ENCODE results near the gene EIF3M. TPM values are rescaled to one million over a fixed set of nuclear protein-coding genes. Genes with fewer than 3 reads are reported as not detected.

Gene EIF3M
- total and polyA plus RNA-seq, 2 of the 8 experiments (the other 6 are each of a cell fraction or from before 2014, with no cell fraction given) = 302 to 444 TPM

DNA sequence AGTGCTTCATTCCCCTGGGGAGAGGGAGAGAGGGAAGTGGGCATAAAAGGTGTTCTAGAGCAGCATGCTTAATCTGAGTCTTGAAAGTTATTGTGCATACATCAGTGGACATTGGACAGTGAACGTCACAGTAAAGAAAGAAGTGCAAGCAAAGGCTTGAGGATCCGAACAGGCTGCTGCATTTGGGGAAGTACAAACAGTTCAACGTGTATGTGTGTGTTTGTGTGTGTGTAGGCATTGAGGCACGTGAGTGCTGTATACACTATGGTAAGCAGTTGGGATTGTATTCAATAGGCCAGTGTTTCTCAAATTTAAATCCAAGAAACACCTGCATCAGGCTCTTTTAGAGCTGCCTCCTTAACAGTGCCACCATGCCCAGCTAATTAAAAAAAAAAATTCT is 10.4 kb upstream of the EIF3M start:
- no peak overlapping the region for H3K27ac ChIP-seq (ENCODE audit: low read depth, low read length)
- no peak overlapping the region for H4K91ac ChIP-seq (replicated peaks; ENCODE audit: insufficient read length, low read length)
- H3K4me3 ChIP-seq (ENCODE audit: extremely low read depth in 1 of 4, insufficient read depth in 2 of 4, low read depth in 3 of 4, low read length in 4 of 4) = no peak overlapping the region
- H3K23me2 ChIP-seq (ENCODE audit: low read depth, low read length) = 0 out of 2 replicates have a peak, but pooled peaks cover 2% of the 10 kb centered on the region
- no peak for FAIRE-seq
- 83% methylated on average over 4 of the region's 4 CpGs; no CpG with 5 or more reads in 1 of the 2 experiments for WGBS, 2 experiments (ENCODE audit: extremely low coverage in 1 of 2, insufficient coverage in 1 of 2, insufficient read length in 1 of 2, insufficient replicate concordance in 2 of 2, low coverage in 1 of 2, low lambda C conversion rate in 2 of 2, missing lambda C conversion rate in 1 of 2)
- H3K27me3 ChIP-seq (replicated peaks in 1 of 4; ENCODE audit: control insufficient read depth in 3 of 4, extremely low read depth in 1 of 4, insufficient read depth in 3 of 4, low read length in 3 of 4) = peaks cover 0 to 5% (median 3%) of the 10 kb centered on the region in 4 experiments; a peak in 3 of 7 replicates
- H4K8ac ChIP-seq (ENCODE audit: extremely low read depth, insufficient read depth, low read length) = no peak overlapping the region
- no peaks in the 10 kb centered on the region for H3K9me3 ChIP-seq (ENCODE audit: insufficient read depth in 2 of 2, low read depth in 1 of 2, low read length in 1 of 2)
- H4K20me1 ChIP-seq (replicated peaks in 1 of 2; ENCODE audit: control insufficient read depth in 1 of 2, insufficient read depth in 2 of 2, low read length in 2 of 2) = no peaks in the 10 kb centered on the region
- H3K9ac ChIP-seq (replicated peaks in 1 of 4; ENCODE audit: extremely low read depth in 1 of 4, low read depth in 3 of 4, low read length in 3 of 4) = no peak overlapping the region
- no peak overlapping the region for H3K14ac ChIP-seq (ENCODE audit: insufficient read length)
- no peak overlapping the region for H2AFZ ChIP-seq (ENCODE audit: low read length)
- no peak overlapping the region for H4K5ac ChIP-seq (ENCODE audit: insufficient read length, low read depth, low read length)
- CTCF ChIA-PET (ENCODE audit: partially characterized antibody) = interaction anchor here (0.6 to 2.1 kb wide), 4 partner anchors 11 to 352 kb away, joined by 3 to 5 read pairs (median 3); no protein-coding TSS in a partner anchor
- H2BK120ac ChIP-seq (replicated peaks; ENCODE audit: low read depth, low read length) = peak overlapping the region; percentile 48
- no peak overlapping the region for H3K18ac ChIP-seq (ENCODE audit: extremely low read depth, low read length)
- no peaks in the 10 kb centered on the region for H3K36me3 ChIP-seq (ENCODE audit: control insufficient read depth in 2 of 4, insufficient read depth in 4 of 4, low read length in 3 of 4)
- no peak overlapping the region for H3K56ac ChIP-seq (replicated peaks; ENCODE audit: insufficient read length, low read depth, low read length)
- TF ChIP-seq JUND (IDR thresholded peaks at IDR 0.05; ENCODE audit: low read length) (no peak), HDAC2 (IDR thresholded peaks at IDR 0.05; ENCODE audit: borderline replicate concordance in 1 of 2, low read depth in 2 of 2, low read length in 2 of 2) (no peak), KDM4A (IDR thresholded peaks at IDR 0.05; ENCODE audit: low read depth, low read length, severe bottlenecking) (no peak), SAP30 (IDR thresholded peaks at IDR 0.05; ENCODE audit: insufficient read depth, insufficient replicate concordance, low read length) (no peak), SIX5 (IDR thresholded peaks at IDR 0.05; ENCODE audit: low read depth, low read length) (no peak), POLR2AphosphoS5 (IDR thresholded peaks at IDR 0.05; ENCODE audit: low read depth, low read length) (no peak), ZNF274 (IDR thresholded peaks at IDR 0.05; ENCODE audit: borderline replicate concordance, extremely low read depth, low read length) (no peak)
- TF ChIP-seq, protein P1, sequence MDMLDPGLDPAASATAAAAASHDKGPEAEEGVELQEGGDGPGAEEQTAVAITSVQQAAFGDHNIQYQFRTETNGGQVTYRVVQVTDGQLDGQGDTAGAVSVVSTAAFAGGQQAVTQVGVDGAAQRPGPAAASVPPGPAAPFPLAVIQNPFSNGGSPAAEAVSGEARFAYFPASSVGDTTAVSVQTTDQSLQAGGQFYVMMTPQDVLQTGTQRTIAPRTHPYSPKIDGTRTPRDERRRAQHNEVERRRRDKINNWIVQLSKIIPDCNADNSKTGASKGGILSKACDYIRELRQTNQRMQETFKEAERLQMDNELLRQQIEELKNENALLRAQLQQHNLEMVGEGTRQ (IDR thresholded peaks at IDR 0.05; ENCODE audit: low read length) = no peak
- H2BK5ac ChIP-seq (ENCODE audit: low read depth, low read length) = no peak overlapping the region
- no peak overlapping the region for H2BK20ac ChIP-seq (ENCODE audit: low read length)
- no peaks in the 10 kb centered on the region for H3K79me1 ChIP-seq (ENCODE audit: low read depth, low read length)
- H3K79me2 ChIP-seq (ENCODE audit: control insufficient read depth in 1 of 2, insufficient read depth in 2 of 2, low read length in 2 of 2) = no peaks in the 10 kb centered on the region
- no peak overlapping the region for H2BK15ac ChIP-seq (ENCODE audit: low read length)
- H3K4me2 ChIP-seq (ENCODE audit: insufficient read depth in 1 of 2, low read depth in 2 of 2, low read length in 2 of 2) = no peak overlapping the region
- no peak overlapping the region for H3K23ac ChIP-seq (ENCODE audit: insufficient read length)
- no peak overlapping the region for H3K4ac ChIP-seq (replicated peaks; ENCODE audit: insufficient read length, low read depth, low read length)
- peak overlapping the region; percentile 75; the same call in 1 of the 2 replicates for H2BK12ac ChIP-seq (ENCODE audit: low read depth, low read length)
- H3K4me1 ChIP-seq (replicated peaks in 1 of 4; ENCODE audit: control insufficient read depth in 3 of 4, insufficient read depth in 4 of 4, low read length in 3 of 4) = peaks cover 0 to 7% (median 4%) of the 10 kb centered on the region in 4 experiments; a peak in 5 of 7 replicates
- DNase-seq (ENCODE audit: low read depth in 1 of 2, low spot score in 2 of 2) = no peak
- H2AK5ac ChIP-seq (ENCODE audit: low read depth, low read length) = no peak overlapping the region
- POLR2A ChIA-PET (ENCODE audit: partially characterized antibody) = interaction anchor here (0.6 to 0.9 kb wide), 2 partner anchors 10 to 87 kb away, joined by 3 to 4 read pairs; partner anchors contain the start of gene EIF3M

Measured in H1 (cell line).